IPS DF 6.9 (cell line): ENCODE measurements around the gene WLS.

ENCODE experiments used
- DNase-seq: peaks from one replicate; pipeline ENCODE4 v3.0.0-alpha.2; 2013; ENCODE audit warnings: low read depth, low spot score
- H3K27ac ChIP-seq: one replicate; pipeline ENCODE4 v1.5.1; 2013; ENCODE audit warnings: low read length, control low read depth
- H3K27me3 ChIP-seq: 2 replicates; pipeline ENCODE4 v1.6.1; 2013; ENCODE audit warnings: mild to moderate bottlenecking, low read length; ENCODE audit not compliant: control insufficient read depth, insufficient read depth
- H3K36me3 ChIP-seq: 2 replicates; pipeline ENCODE4 v1.6.1; 2013; ENCODE audit warnings: low read length; ENCODE audit not compliant: control insufficient read depth, insufficient read depth
- H3K4me1 ChIP-seq: 2 replicates; pipeline ENCODE4 v1.6.1; 2013; ENCODE audit warnings: low read length; ENCODE audit not compliant: control insufficient read depth, insufficient read depth
- H3K4me3 ChIP-seq: 2 replicates; pipeline ENCODE4 v1.5.1; 2013; ENCODE audit warnings: mild to moderate bottlenecking, low read length
- H3K9me3 ChIP-seq: 2 replicates; pipeline ENCODE4 v1.6.1; 2013; ENCODE audit warnings: low read length, inconsistent platforms; ENCODE audit not compliant: control insufficient read depth, insufficient read depth
- WGBS: extraction: QIAGEN DNeasy Blood & Tissue Kit; methylation state at CpG from one replicate; pipeline ENCODE4 v1.1.7; 2013; ENCODE audit warnings: mixed read lengths, missing lambda C conversion rate; ENCODE audit not compliant: insufficient read length, insufficient coverage; 5-methylcytosine and 5-hydroxymethylcytosine counted together

The WLS gene

DNA sequence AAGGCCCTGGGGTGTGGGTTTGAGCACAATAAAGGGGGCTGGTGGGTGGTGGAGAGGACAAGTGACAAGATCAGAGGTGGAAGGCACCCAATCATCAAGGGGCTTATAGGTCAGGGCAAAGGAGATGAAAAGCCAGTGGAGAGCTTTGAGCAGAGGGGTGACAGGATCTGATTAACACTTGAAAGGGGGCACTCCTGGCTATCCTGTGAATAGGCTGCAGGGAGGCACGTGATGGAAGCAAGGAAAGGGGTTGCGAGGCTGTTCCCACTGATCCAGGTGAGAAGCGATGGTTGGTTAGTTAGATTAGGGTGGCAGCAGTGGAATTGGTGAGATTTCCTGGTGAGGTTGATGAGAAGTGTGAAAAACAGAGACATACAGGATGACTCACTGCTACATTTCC lies 80.6 kb downstream of the WLS start:
- Histone ChIP-seq H3K4me1 (peaks cover 3% of the 10 kb centered on the region; the same call in 1 of the 2 replicates), H3K4me3 (no peak overlapping the region), H3K36me3 (no peaks in the 10 kb centered on the region), H3K27ac (no peak overlapping the region), H3K9me3 (no peaks in the 10 kb centered on the region), H3K27me3 (no peaks in the 10 kb centered on the region)
- WGBS = no CpG with 5 or more reads among the region's 3 CpGs
- DNase-seq = no peak

GRCh38 chr1:68149907-68150306 lies 82.4 kb downstream of the WLS start:
- WGBS = no CpG with 5 or more reads among the region's 8 CpGs
- Histone ChIP-seq H3K4me1 (peaks cover 3% of the 10 kb centered on the region; the same call in 1 of the 2 replicates), H3K27ac (no peak overlapping the region), H3K4me3 (no peak overlapping the region), H3K9me3 (no peaks in the 10 kb centered on the region), H3K27me3 (no peaks in the 10 kb centered on the region), H3K36me3 (no peaks in the 10 kb centered on the region)
- DNase-seq = no peak

GRCh38 chr1:68149110-68149798 lies 83.1 kb downstream of the WLS start:
- no peak overlapping the region for H3K27ac ChIP-seq
- H3K9me3 ChIP-seq = no peaks in the 10 kb centered on the region
- H3K4me3 ChIP-seq = no peak overlapping the region
- H3K4me1 ChIP-seq = peaks cover 3% of the 10 kb centered on the region; the same call in 1 of the 2 replicates
- no peaks in the 10 kb centered on the region for H3K27me3 ChIP-seq
- WGBS = no CpG with 5 or more reads among the region's 5 CpGs
- DNase-seq = no peak
- no peaks in the 10 kb centered on the region for H3K36me3 ChIP-seq

DNA sequence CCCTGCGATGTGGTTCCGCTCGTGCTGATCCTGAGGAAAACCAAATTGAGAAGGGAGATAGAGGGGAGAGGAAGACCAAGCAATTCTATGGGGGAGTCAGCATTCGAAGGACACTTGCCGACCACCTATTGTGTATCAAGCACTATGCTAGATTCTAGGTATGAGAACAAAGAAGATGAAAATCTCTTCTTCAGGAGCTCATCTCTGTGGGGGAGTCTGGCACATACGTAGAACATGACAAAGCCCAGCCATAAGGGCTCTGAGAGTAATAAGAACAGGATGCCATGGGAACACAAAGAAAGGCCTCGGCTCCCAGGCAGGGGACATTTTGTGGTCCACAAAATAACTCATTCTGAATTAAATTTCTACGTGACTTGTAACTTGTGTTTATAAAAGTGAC lies 83.7 kb downstream of the WLS start:
- Histone ChIP-seq H3K36me3 (no peaks in the 10 kb centered on the region), H3K4me3 (no peak overlapping the region), H3K27ac (no peak overlapping the region), H3K4me1 (peaks cover 3% of the 10 kb centered on the region; the same call in 1 of the 2 replicates), H3K9me3 (no peaks in the 10 kb centered on the region), H3K27me3 (no peaks in the 10 kb centered on the region)
- no CpG with 5 or more reads among the region's 8 CpGs for WGBS
- DNase-seq = no peak

DNA sequence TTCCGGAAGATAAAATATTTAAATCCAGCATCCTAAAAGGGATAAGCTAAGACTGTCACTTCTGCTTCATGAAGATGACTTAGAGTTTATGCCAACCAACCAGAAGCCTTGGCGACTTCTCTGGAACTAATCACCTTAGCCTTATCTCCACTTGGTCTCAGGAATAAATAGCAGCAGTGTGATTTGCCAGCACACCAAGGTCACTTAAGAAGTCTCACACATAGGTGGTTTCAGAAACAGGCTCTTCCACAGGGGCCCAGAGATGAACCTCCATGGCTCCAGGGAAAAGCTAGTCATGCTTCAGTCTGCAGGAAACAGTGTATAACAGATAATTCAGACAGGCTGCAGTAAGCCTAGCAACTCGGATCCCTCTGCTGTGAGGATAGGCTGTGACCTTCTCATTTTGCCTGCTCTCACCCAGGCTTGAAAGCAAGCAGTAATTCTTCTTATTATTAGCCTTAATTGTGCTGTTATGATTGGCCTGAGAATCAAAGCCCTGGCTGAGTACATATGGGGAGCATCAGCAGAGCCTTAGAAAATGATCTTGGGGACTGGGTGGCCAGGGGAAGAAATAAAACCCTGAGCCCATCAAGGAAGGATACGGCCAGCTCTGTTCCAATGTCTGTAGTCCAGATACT lies 84.7 kb downstream of the WLS start:
- Histone ChIP-seq H3K9me3 (no peaks in the 10 kb centered on the region), H3K27me3 (no peaks in the 10 kb centered on the region), H3K36me3 (no peaks in the 10 kb centered on the region), H3K4me1 (peaks cover 3% of the 10 kb centered on the region; the same call in 1 of the 2 replicates), H3K4me3 (no peak overlapping the region), H3K27ac (no peak overlapping the region)
- no peak for DNase-seq
- no CpG with 5 or more reads among the region's 4 CpGs for WGBS

GRCh38 chr1:68145418-68146126 lies 86.8 kb downstream of the WLS start:
- Histone ChIP-seq H3K4me1 (peaks cover 6% of the 10 kb centered on the region), H3K27me3 (no peaks in the 10 kb centered on the region), H3K9me3 (no peaks in the 10 kb centered on the region), H3K27ac (no peak overlapping the region), H3K36me3 (no peaks in the 10 kb centered on the region), H3K4me3 (no peak overlapping the region)
- no CpG with 5 or more reads among the region's 10 CpGs for WGBS
- DNase-seq = no peak

GRCh38 chr1:68144856-68145255 lies 87.5 kb downstream of the WLS start:
- no peaks in the 10 kb centered on the region for H3K9me3 ChIP-seq
- H3K4me3 ChIP-seq = no peak overlapping the region
- no CpG with 5 or more reads among the region's 4 CpGs for WGBS
- no peaks in the 10 kb centered on the region for H3K27me3 ChIP-seq
- DNase-seq = no peak
- H3K4me1 ChIP-seq = peaks cover 9% of the 10 kb centered on the region
- no peaks in the 10 kb centered on the region for H3K36me3 ChIP-seq
- no peak overlapping the region for H3K27ac ChIP-seq

DNA sequence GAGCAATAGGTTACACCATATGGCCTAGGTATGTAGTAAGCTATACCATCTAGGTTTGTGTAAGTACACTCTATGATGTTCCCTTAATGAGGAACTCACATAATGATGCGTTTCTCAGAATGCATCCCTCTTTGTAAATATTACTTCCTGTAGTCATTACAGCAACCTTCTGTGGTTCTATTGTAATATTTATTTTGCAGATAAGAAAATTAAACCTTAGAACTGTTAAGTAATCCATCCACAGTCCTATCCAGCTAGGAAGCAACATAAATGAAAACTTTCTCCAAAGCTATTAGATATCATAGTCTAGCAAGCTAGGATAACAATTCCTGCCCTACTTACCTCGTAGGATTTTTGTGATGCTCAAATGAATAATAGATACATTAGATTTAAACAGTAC lies 88.7 kb downstream of the WLS start:
- WGBS = no CpG with 5 or more reads among the region's 2 CpGs
- no peaks in the 10 kb centered on the region for H3K36me3 ChIP-seq
- no peaks in the 10 kb centered on the region for H3K9me3 ChIP-seq
- H3K27ac ChIP-seq = no peak overlapping the region
- H3K27me3 ChIP-seq = no peaks in the 10 kb centered on the region
- no peak for DNase-seq
- no peak overlapping the region for H3K4me3 ChIP-seq
- peaks cover 7% of the 10 kb centered on the region for H3K4me1 ChIP-seq

DNA sequence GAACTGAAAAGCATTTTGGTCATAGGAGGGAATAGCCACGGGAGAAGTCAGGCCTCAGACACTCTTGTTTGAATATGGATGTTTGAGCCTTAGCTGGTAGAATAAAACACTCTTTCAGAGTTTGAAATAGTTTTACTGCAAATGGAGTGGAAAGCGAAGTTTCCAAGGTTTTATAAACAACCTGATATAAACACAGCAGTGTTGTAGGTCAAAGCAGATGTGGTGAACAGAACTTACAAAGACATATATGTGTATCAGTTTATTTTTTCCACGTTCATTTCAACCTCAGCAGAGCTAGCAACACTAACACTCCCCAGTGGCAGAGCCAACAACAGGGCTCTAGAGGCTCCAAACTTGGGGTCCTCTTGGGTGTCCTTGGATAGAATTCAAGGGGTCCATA lies 89.9 kb downstream of the WLS start:
- Histone ChIP-seq H3K36me3 (no peaks in the 10 kb centered on the region), H3K9me3 (no peaks in the 10 kb centered on the region), H3K4me1 (peaks cover 7% of the 10 kb centered on the region), H3K27me3 (no peaks in the 10 kb centered on the region), H3K27ac (no peak overlapping the region), H3K4me3 (no peak overlapping the region)
- no peak for DNase-seq
- WGBS = no CpG with 5 or more reads among the region's 3 CpGs

DNA sequence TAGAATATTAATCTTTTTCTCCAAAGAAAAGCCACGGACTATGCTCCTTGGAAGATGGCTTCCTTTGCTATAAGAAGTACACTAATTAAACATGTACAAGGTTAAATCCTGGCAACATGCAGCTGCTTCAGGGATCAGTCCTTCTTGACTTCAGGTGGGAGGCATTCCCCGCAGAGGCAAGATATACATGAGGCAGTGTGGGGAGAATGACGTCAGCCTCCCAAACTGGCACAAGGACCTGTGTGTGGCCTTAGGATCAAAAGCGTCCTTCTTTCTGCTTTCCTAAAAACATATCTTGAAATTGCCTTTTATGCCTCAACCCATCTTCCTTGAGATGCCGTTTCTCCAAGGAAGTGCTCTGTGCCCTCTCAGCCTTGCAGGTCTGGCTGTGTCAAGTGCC lies 90.3 kb downstream of the WLS start:
- WGBS = no CpG with 5 or more reads among the region's 5 CpGs
- H3K27ac ChIP-seq = no peak overlapping the region
- no peaks in the 10 kb centered on the region for H3K27me3 ChIP-seq
- peaks cover 7% of the 10 kb centered on the region for H3K4me1 ChIP-seq
- no peaks in the 10 kb centered on the region for H3K36me3 ChIP-seq
- DNase-seq = no peak
- no peaks in the 10 kb centered on the region for H3K9me3 ChIP-seq
- H3K4me3 ChIP-seq = no peak overlapping the region
